Endothelial cell (in vitro differentiated cells): ENCODE data around the gene NATD1. TPM values are rescaled to one million over a fixed set of nuclear protein-coding genes. Genes with fewer than 3 reads are reported as not detected.

ENCODE experiments used
- DNase-seq: peaks from one replicate; pipeline ENCODE4 v3.0.0; 2021; ENCODE audit warnings: low spot score
- H3K27ac Mint-ChIP-seq: one replicate; pipeline ENCODE4 v1.8.0; 2021; ENCODE audit warnings: mixed read lengths, inconsistent platforms; ENCODE audit not compliant: unreplicated experiment
- H3K27me3 Mint-ChIP-seq: one replicate; pipeline ENCODE4 v1.8.0; 2021; ENCODE audit warnings: mild to moderate bottlenecking, moderate library complexity, mixed read lengths, inconsistent platforms; ENCODE audit not compliant: unreplicated experiment
- H3K36me3 Mint-ChIP-seq: one replicate; pipeline ENCODE4 v1.8.0; 2021; ENCODE audit warnings: mild to moderate bottlenecking, low read depth, mixed read lengths, inconsistent platforms; ENCODE audit not compliant: unreplicated experiment
- H3K4me1 Mint-ChIP-seq: one replicate; pipeline ENCODE4 v1.8.0; 2021; ENCODE audit warnings: mild to moderate bottlenecking, mixed read lengths, inconsistent platforms; ENCODE audit not compliant: unreplicated experiment
- H3K4me3 Mint-ChIP-seq: one replicate; pipeline ENCODE4 v1.8.0; 2021; ENCODE audit warnings: mild to moderate bottlenecking, mixed read lengths, inconsistent platforms; ENCODE audit not compliant: unreplicated experiment
- H3K9me3 Mint-ChIP-seq: one replicate; pipeline ENCODE4 v1.8.0; 2021; ENCODE audit warnings: mixed read lengths, inconsistent platforms; ENCODE audit not compliant: unreplicated experiment
- long read RNA-seq: library from polyadenylated mRNA; unstranded; transcript quantifications from one replicate; pipeline ENCODE4 v2.0.0, GENCODE V29; 2020; ENCODE audit not compliant: unreplicated experiment
- total RNA-seq: library from RNA; stranded (reverse); fragmentation: NEBNext Ultra II Directional; extraction: Animal tissue kit (Norgen Biotek cat#: 25700); gene quantifications from one replicate; pipeline ENCODE4 v1.2.1, GENCODE V29; 2021; ENCODE audit not compliant: unreplicated experiment
- TF ChIP-seq, protein P1 (sequence below): fragments of 200-600 bp; sonication (generic); IDR thresholded peaks from one replicate; pipeline ENCODE4 v1.5.0; 2021; ENCODE audit warnings: antibody characterized with exemption; ENCODE audit not compliant: unreplicated experiment

The NATD1 gene, protein sequence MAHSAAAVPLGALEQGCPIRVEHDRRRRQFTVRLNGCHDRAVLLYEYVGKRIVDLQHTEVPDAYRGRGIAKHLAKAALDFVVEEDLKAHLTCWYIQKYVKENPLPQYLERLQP
- total RNA-seq, result 30.3 TPM
- long read RNA-seq, full-length matches to known transcripts, result 4 of 6 reads
- long read RNA-seq, partial matches to known transcripts, result 0 of 6 reads
- long read RNA-seq, other reads (novel, unspliced or antisense), result 2 of 6 reads

DNA sequence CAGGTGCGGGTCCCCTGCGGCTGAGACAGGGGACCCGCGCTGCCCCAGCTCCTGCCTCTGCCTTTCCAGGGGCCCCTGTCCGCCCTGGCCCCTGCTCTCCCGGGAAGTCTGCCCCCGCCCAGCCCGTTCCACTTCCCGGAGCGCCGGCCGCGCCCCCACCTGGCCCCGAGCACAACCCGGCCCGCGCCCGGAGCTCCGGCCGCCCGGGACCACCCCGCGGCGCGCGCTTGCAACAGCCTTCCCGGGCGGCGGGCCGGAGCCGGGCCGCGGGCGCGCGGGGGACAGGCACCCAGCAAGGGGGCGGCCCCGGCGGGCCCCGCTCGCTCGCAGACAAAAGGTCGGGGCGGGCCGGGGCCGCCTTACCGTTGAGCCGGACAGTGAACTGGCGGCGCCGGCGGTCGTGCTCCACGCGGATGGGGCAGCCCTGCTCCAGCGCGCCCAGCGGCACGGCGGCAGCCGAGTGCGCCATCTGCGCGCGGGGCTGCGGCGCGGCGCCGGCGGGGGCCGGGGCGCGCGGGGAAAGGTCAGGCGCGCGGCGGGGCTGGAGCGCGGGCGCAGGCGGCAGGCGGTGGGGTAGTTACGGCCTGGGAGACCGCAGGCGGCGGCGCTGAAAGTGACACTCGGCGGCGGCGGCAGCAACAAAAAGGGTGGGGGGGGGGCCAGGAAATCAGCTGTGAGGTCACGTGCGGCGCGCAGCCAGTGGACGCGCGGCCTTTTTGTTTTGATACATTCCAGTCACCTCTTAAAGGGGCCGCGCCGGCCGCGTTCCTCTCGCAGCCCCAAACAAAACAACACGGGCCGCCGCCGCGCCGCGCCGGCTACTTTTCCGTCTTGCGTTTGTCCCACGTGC lies at the start of gene NATD1:
Gene NATD1, minus strand, starts transcription at position 615 of the 850 bp plus-strand sequence. Its CDS starts 146 bp downstream, at position 469.
- Mint-ChIP-seq H3K27me3 (peaks cover 19% of the 10 kb centered on the region), H3K27ac (no peak within 1 kb of the TSS), H3K36me3 (peaks cover 6% of the 10 kb centered on the region), H3K9me3 (no peaks in the 10 kb centered on the region), H3K4me1 (peaks cover 7% of the 10 kb centered on the region), H3K4me3 (peak within 1 kb of the TSS; percentile 88)
- TF ChIP-seq, protein P1, sequence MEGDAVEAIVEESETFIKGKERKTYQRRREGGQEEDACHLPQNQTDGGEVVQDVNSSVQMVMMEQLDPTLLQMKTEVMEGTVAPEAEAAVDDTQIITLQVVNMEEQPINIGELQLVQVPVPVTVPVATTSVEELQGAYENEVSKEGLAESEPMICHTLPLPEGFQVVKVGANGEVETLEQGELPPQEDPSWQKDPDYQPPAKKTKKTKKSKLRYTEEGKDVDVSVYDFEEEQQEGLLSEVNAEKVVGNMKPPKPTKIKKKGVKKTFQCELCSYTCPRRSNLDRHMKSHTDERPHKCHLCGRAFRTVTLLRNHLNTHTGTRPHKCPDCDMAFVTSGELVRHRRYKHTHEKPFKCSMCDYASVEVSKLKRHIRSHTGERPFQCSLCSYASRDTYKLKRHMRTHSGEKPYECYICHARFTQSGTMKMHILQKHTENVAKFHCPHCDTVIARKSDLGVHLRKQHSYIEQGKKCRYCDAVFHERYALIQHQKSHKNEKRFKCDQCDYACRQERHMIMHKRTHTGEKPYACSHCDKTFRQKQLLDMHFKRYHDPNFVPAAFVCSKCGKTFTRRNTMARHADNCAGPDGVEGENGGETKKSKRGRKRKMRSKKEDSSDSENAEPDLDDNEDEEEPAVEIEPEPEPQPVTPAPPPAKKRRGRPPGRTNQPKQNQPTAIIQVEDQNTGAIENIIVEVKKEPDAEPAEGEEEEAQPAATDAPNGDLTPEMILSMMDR, result no peak
- peak; percentile 71 for DNase-seq

DNA sequence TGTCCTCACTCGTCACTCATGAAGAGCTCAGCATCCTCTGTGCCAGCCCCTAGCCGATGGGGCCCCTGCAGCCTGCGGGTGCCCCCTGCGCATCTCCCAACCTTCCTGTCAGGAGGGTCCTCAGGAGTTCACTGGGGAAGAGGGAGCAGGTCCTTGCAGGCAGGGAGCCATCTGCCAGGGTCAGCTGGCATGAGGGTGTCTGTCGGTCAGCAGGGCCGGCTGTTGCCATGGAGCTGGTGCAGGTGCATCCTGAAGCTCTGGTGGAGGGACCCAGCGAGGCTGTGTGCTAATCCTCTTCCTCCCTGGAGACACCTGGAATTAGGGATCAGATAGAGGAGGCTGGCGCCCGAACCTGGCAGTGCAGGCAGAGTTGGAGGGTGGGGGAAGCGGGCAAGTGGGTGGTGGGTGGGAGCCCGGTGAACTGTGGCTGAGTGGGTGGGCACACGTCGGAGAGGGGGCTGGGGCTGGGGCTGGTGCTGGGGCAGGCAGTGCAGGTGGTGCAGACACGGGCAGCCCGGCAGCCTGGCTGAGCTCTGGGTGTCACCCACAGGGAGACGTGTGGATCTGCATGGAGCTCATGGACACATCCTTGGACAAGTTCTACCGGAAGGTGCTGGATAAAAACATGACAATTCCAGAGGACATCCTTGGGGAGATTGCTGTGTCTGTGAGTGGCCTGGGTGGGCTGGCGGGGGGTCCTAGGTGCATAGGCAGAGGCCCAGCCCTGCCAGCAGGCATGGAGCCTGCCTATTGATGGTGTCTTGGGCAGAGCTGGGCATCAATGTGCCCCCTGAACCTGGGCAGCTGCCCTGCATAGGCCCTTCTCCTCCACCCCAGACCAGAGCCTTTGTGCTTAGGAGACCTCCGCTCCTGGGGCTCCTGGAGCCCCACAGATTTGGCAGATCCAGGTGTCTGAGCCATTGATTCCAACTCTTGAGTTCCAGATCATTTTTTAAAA lies 48.7 kb upstream of the NATD1 start:
- Mint-ChIP-seq H3K27ac (no peak overlapping the region), H3K9me3 (peaks cover 5% of the 10 kb centered on the region), H3K36me3 (peaks cover 48% of the 10 kb centered on the region), H3K27me3 (peaks cover 32% of the 10 kb centered on the region), H3K4me1 (no peaks in the 10 kb centered on the region), H3K4me3 (peak overlapping the region; percentile 56)
- TF ChIP-seq, protein P1, result no peak
- no peak for DNase-seq

DNA sequence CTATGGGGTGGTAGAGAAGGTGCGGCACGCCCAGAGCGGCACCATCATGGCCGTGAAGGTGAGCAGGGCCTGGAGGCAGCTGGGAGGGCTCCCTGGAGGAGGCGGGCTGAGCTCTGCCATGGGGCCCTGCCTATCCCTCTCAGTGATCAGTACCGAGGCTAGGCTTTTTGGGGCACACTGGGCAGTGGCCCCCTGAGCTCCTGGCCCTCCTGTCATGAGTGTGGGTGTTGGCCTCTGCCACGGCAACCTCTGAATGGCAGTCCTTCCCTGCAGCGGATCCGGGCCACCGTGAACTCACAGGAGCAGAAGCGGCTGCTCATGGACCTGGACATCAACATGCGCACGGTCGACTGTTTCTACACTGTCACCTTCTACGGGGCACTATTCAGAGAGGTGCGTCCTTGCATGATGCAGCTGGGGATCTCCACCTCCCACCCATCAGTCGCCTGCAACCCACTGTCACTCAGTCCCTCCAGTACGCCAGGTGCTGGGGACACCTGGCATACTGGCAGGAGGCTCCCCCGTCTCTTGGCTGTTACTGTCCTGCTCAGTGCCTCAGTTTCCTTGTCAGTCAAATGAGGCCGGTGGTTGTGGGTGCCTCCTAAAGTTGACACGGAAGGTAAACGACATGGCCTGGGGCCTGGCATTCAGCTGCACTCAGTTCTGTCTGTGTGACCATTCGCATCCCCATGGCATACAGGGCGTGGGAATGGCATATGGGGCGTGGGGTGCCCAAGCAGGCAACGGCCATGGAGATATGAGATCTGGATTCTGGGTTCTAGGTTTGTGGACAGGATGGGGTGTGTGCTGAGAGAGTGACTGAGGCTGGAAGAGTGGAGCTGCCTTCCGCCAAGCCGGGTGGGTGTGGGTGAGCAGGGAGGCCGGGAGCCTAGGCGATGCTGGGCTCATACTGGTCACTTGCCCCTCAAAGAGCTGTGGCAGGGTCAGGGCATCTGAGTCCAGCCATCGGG lies 47.7 kb upstream of the NATD1 start:
- peak overlapping the region; percentile 65 for H3K27ac Mint-ChIP-seq
- H3K9me3 Mint-ChIP-seq, result peaks cover 5% of the 10 kb centered on the region
- DNase-seq, result no peak
- no peaks in the 10 kb centered on the region for H3K4me1 Mint-ChIP-seq
- peak overlapping the region; percentile 73 for H3K4me3 Mint-ChIP-seq
- TF ChIP-seq, protein P1, result no peak
- peaks cover 49% of the 10 kb centered on the region for H3K36me3 Mint-ChIP-seq
- peaks cover 35% of the 10 kb centered on the region for H3K27me3 Mint-ChIP-seq

GRCh38 chr17:21299981-21300600 lies 46.9 kb upstream of the NATD1 start:
- Mint-ChIP-seq H3K9me3 (peaks cover 5% of the 10 kb centered on the region), H3K27me3 (peaks cover 33% of the 10 kb centered on the region), H3K4me3 (peak overlapping the region; percentile 39), H3K36me3 (peaks cover 44% of the 10 kb centered on the region), H3K4me1 (no peaks in the 10 kb centered on the region), H3K27ac (no peak overlapping the region)
- TF ChIP-seq, protein P1, result no peak
- no peak for DNase-seq
